ENCODE results near the gene TBC1D8. TPM values are rescaled to one million over a fixed set of nuclear protein-coding genes. Genes with fewer than 3 reads are reported as not detected.

The TBC1D8 gene
- total and polyA plus RNA-seq, 9 of the 15 experiments (the other 6 are each of a cell fraction or from before 2014, with no cell fraction given) = 0.36 to 1.3 (median 0.82) TPM

- peak; percentile 27; the same call in 1 of the 2 replicates for TF ChIP-seq REST (IDR thresholded peaks at IDR 0.05; ENCODE audit: borderline replicate concordance)
- TF ChIP-seq REST (CRISPR knock-in tag; IDR thresholded peaks at IDR 0.05; ENCODE audit: low read depth) = no peak
- no peak for TF ChIP-seq TCF3 (CRISPR knock-in tag; IDR thresholded peaks at IDR 0.05)
- TF ChIP-seq ZNF140 (CRISPR knock-in tag; IDR thresholded peaks at IDR 0.05) = no peak
- TF ChIP-seq FOXM1 (IDR thresholded peaks at IDR 0.05; ENCODE audit: low read depth) = no peak
- no peak for TF ChIP-seq FOXM1 (CRISPR knock-in tag; IDR thresholded peaks at IDR 0.05; ENCODE audit: low read depth)
- TF ChIP-seq SETDB1 (IDR thresholded peaks at IDR 0.05; ENCODE audit: low read length) = no peak
- TF ChIP-seq NR0B1 (IDR thresholded peaks at IDR 0.05; ENCODE audit: partially characterized antibody) = no peak
- TF ChIP-seq NKRF (IDR thresholded peaks at IDR 0.05; ENCODE audit: borderline replicate concordance) = no peak
- no peak for TF ChIP-seq MEF2D (tag; conservative IDR thresholded peaks at IDR 0.05; ENCODE audit: low read depth)
- TF ChIP-seq POLR2AphosphoS2 (IDR thresholded peaks at IDR 0.05; ENCODE audit: low read length) = no peak
- no peak for TF ChIP-seq MTA1 (IDR thresholded peaks at IDR 0.05; ENCODE audit: borderline replicate concordance)
- TF ChIP-seq PRMT5 (CRISPR knock-in tag; IDR thresholded peaks at IDR 0.05) = no peak
- peak; percentile 42 to 74 (median 42); a peak in 4 of 6 replicates for TF ChIP-seq CTCF (IDR thresholded peaks at IDR 0.05 in 2 of 3, conservative IDR thresholded peaks at IDR 0.05 in 1 of 3; ENCODE audit: insufficient read depth in 2 of 3, low read depth in 1 of 3, low read length in 3 of 3)
- peak; percentile 42 to 47; a peak in 1 of 4 replicates for TF ChIP-seq FOXK2 (conservative IDR thresholded peaks at IDR 0.05 in 1 of 2, IDR thresholded peaks at IDR 0.05 in 1 of 2; ENCODE audit: low read depth in 2 of 2)
- TF ChIP-seq FOXA3 (CRISPR knock-in tag; conservative IDR thresholded peaks at IDR 0.05 in 1 of 2, IDR thresholded peaks at IDR 0.05 in 1 of 2) = peak in 1 of 2 experiments; percentile 54; a peak in 2 of 4 replicates
Observed at GRCh38 chr2:101036562-101036961, 114.6 kb downstream of the TBC1D8 start (continued).

All from K562 (cell line).